ENCODE measurements around the gene KCNT2. TPM values are rescaled to one million over a fixed set of nuclear protein-coding genes. Genes with fewer than 3 reads are reported as not detected.

KCNT2 gene
- total and polyA plus RNA-seq, 9 of the 15 experiments (the other 6 are each of a cell fraction or from before 2014, with no cell fraction given) = 0.13 to 0.73 (median 0.28) TPM

GRCh38 chr1:196324345-196324744 is 283.9 kb downstream of the KCNT2 start (continued):
- TF ChIP-seq E2F8 (IDR thresholded peaks at IDR 0.05; ENCODE audit: low read depth, partially characterized antibody) = no peak
- TF ChIP-seq USF2 (CRISPR knock-in tag; IDR thresholded peaks at IDR 0.05) = no peak
- TF ChIP-seq KLF10 (CRISPR knock-in tag; IDR thresholded peaks at IDR 0.05) = no peak
- TF ChIP-seq XRCC4 (IDR thresholded peaks at IDR 0.05; ENCODE audit: extremely low read depth, insufficient read depth, insufficient read length) = no peak
- no peak for TF ChIP-seq ZZZ3 (IDR thresholded peaks at IDR 0.05)
- TF ChIP-seq KAT7 (CRISPR knock-in tag; IDR thresholded peaks at IDR 0.05; ENCODE audit: borderline replicate concordance) = no peak
- TF ChIP-seq FOXA1 (IDR thresholded peaks at IDR 0.05; ENCODE audit: borderline replicate concordance) = no peak
- TF ChIP-seq U2AF1 (optimal IDR thresholded peaks at IDR 0.05; ENCODE audit: low read depth, low read length) = no peak
- TF ChIP-seq ARID2 (IDR thresholded peaks at IDR 0.05) = no peak
- TF ChIP-seq TARDBP (IDR thresholded peaks at IDR 0.05) = no peak
